ENCODE results near the gene RBFOX2. TPM values are rescaled to one million over a fixed set of nuclear protein-coding genes. Genes with fewer than 3 reads are reported as not detected.

Gene RBFOX2
- total RNA-seq, 2 experiments from 2014 or later, result 54.3 to 78.7 TPM

DNA sequence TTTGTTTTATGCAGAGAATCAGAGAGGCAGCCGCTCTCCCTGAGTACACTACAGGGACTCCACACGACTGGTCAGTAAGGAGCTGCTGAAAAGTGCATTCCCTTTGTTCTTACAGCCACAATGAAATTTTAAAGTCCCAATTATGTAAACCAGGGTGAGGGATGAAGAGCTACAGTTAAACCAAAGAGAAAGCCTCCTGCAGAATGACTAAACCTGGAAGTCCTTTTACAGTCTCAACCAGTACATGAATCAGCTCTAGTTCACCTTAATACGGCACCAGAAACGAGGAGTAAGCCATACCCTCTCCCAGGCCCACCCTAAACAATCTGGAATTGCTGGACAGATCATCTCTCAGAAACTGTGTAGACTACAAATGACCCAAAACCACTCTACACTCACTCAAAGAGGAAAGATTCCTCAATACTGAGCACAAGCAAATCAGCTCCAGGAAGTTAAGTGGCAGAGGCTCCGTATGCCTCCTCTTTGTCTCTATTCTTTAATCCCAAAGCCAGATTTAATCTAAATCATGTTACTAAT is 113.1 kb downstream of the RBFOX2 start:
- no peaks in the 10 kb centered on the region for H4K20me1 ChIP-seq (ENCODE audit: insufficient read depth, low read length)
- H3K4me1 ChIP-seq (ENCODE audit: insufficient read depth, low read length, poor library complexity, severe bottlenecking), result peaks cover 100% of the 10 kb centered on the region
- BruUV-seq (replicated peaks), result no TSS peak
- H3K79me2 ChIP-seq (ENCODE audit: insufficient read depth, low read depth, low read length), result peaks cover 76% of the 10 kb centered on the region; the same call in 1 of the 2 replicates
- intact Hi-C loops (cut with micrococcal nuclease; ENCODE audit: unreplicated experiment), result loop anchor here (10.0 kb wide), 1 partner anchor 561 kb away; no protein-coding TSS in a partner anchor
- H3K27ac ChIP-seq (ENCODE audit: low read depth, low read length, poor library complexity, severe bottlenecking), result peak overlapping the region; percentile 76
- ChIA-PET CTCF (ENCODE audit: unreplicated experiment) (interaction anchor here (0.6 to 1.0 kb wide), 3 partner anchors 14 to 75 kb away, joined by 3 to 8 read pairs (median 4); no protein-coding TSS in a partner anchor), POLR2A (interaction anchor here (0.6 to 2.3 kb wide), 16 partner anchors 9 to 267 kb away, joined by 3 to 11 read pairs (median 4); partner anchors contain the start of gene APOL6)
- peak overlapping the region; percentile 59 for H3K4me3 ChIP-seq (ENCODE audit: low read depth, low read length, poor library complexity, severe bottlenecking)
- no peak for DNase-seq (ENCODE audit: low spot score)
- peak overlapping the region; percentile 70; the same call in 1 of the 2 replicates for H2AFZ ChIP-seq (ENCODE audit: low read length)
- H3K9me2 ChIP-seq (ENCODE audit: insufficient read depth, low read length), result no peaks in the 10 kb centered on the region
- peak overlapping the region; percentile 85 for H3K4me2 ChIP-seq (ENCODE audit: low read length)
- no peaks in the 10 kb centered on the region for H3K36me3 ChIP-seq (ENCODE audit: insufficient read depth, low read length)
- H3K9me3 ChIP-seq (ENCODE audit: low read length), result no peaks in the 10 kb centered on the region
- no peak for TF ChIP-seq EZH2phosphoT487 (IDR thresholded peaks at IDR 0.05; ENCODE audit: borderline replicate concordance, low read depth, low read length)
- TF ChIP-seq CTCF (conservative IDR thresholded peaks at IDR 0.05; ENCODE audit: low read length), result no peak

DNA sequence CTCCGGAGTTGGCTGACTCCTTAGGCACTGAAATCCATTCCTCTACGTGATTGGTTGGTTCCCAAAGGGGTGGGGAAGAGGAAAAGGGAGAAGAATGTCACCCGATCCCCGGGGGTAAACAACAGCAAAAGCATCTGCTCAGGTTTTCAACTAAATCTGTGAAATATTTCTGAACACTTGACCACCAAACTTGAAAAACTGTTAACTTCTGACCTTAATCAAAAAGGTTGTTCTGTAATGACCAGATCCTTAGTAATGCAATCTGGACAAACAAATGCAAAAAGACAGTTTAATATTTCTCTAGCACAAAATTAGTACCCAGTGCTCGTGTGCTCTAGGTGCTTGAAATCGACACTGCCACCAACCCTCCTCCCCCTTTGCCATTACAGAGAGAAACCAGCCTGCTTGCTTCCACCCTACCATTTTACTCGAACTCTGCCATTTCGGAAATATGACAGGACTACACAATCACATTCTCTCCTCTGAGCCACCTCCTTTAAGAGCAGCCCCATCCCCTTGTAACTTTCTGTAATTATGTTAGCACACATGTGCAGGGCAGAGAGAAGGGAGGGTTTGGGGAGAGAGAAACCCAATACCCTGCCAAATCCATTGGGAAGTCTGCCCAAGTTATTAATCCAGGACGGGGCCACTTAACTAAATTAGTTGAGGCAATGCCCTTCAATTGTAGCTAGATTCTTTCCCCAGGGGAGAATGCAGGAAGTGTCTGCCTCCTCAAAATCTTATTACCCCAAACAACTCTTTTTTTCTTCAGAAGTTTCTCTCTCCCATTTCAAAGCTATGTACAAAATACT is 113.8 kb downstream of the RBFOX2 start:
- TSS peak; percentile 81 for BruUV-seq (replicated peaks)
- no peaks in the 10 kb centered on the region for H4K20me1 ChIP-seq (ENCODE audit: insufficient read depth, low read length)
- H3K4me1 ChIP-seq (ENCODE audit: insufficient read depth, low read length, poor library complexity, severe bottlenecking), result peaks cover 99% of the 10 kb centered on the region
- no peaks in the 10 kb centered on the region for H3K36me3 ChIP-seq (ENCODE audit: insufficient read depth, low read length)
- peaks cover 77% of the 10 kb centered on the region; the same call in 1 of the 2 replicates for H3K79me2 ChIP-seq (ENCODE audit: insufficient read depth, low read depth, low read length)
- TF ChIP-seq CTCF (conservative IDR thresholded peaks at IDR 0.05; ENCODE audit: low read length) (no peak), EZH2phosphoT487 (IDR thresholded peaks at IDR 0.05; ENCODE audit: borderline replicate concordance, low read depth, low read length) (no peak)
- ChIA-PET CTCF (ENCODE audit: unreplicated experiment) (interaction anchor here (0.9 kb wide), 1 partner anchor 13 kb away, joined by 3 read pairs; no protein-coding TSS in a partner anchor), POLR2A (interaction anchor here (0.6 to 2.3 kb wide), 15 partner anchors 8 to 267 kb away, joined by 3 to 11 read pairs (median 5); partner anchors contain the start of gene APOL6)
- intact Hi-C loops (cut with micrococcal nuclease; ENCODE audit: unreplicated experiment), result loop anchor here (10.0 kb wide), 1 partner anchor 560 kb away; no protein-coding TSS in a partner anchor
- DNase-seq (ENCODE audit: low spot score), result peak; percentile 70
- peak overlapping the region; percentile 85 for H3K4me2 ChIP-seq (ENCODE audit: low read length)
- H3K9me2 ChIP-seq (ENCODE audit: insufficient read depth, low read length), result no peaks in the 10 kb centered on the region
- peak overlapping the region; percentile 76 for H3K27ac ChIP-seq (ENCODE audit: low read depth, low read length, poor library complexity, severe bottlenecking)
- peak overlapping the region; percentile 70 for H2AFZ ChIP-seq (ENCODE audit: low read length)
- peak overlapping the region; percentile 59 for H3K4me3 ChIP-seq (ENCODE audit: low read depth, low read length, poor library complexity, severe bottlenecking)
- H3K9me3 ChIP-seq (ENCODE audit: low read length), result no peaks in the 10 kb centered on the region

Measured in OCI-LY7 (cell line).